ENCODE data around the gene CSMD2.

CSMD2 gene

DNA sequence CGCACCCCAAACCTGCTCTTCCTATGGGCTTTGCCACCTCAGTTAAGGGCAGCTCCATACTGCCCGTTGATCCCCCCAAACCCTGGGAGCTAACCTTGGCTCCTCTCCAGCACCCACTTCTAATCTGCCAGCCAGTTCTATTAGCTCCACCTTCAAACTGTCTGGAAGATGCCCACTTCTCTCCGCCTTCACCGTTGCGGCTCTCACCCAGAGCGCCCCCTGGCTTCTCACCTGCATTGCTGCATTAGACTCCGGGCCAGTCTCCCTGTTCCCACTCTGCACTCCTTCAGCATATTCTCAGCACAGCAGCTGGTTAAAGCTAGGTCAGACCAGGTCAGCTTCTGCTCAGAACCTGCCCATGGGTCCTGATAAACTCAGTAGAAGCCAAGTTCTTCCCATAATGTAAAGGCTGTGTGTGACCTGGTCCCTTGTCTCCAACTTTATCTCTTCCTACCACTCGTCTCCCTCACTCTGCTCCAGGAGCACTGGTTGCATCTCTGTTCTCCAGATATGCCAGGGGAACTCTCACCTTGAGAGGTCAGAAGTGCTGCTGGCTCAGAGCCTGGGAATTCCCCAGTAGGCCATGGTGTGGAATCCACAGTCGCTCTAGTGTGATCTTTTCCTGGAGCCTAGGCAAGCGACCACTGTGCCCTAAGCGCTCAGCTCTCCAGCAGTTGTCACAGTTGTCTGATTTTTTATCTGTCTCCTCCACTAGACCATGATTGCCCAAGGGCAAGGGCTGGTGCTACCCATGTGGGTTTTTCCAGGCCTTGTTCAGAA, 150.9 kb downstream of the CSMD2 start:
- Histone ChIP-seq H3K4me2 (ENCODE audit: low read length) (no peak overlapping the region), H3K4me3 (ENCODE audit: low read length) (no peak overlapping the region), H3K4me1 (ENCODE audit: control insufficient read depth, insufficient read depth, low read length) (no peaks in the 10 kb centered on the region), H3K27me3 (ENCODE audit: control insufficient read depth, insufficient read depth, low read length) (no peaks in the 10 kb centered on the region), H3K9me3 (replicated peaks; ENCODE audit: low read length) (no peaks in the 10 kb centered on the region), H3K36me3 (ENCODE audit: insufficient read depth, low read length) (no peaks in the 10 kb centered on the region), H3K9ac (ENCODE audit: low read depth, low read length) (no peak overlapping the region)

GRCh38 chr1:34013136-34013535, 151.9 kb downstream of the CSMD2 start:
- no peaks in the 10 kb centered on the region for H3K9me3 ChIP-seq (replicated peaks; ENCODE audit: low read length)
- no peaks in the 10 kb centered on the region for H3K4me1 ChIP-seq (ENCODE audit: control insufficient read depth, insufficient read depth, low read length)
- H3K27me3 ChIP-seq (ENCODE audit: control insufficient read depth, insufficient read depth, low read length), result no peaks in the 10 kb centered on the region

GRCh38 chr1:34009340-34009985, 155.6 kb downstream of the CSMD2 start:
- no peaks in the 10 kb centered on the region for H3K9me3 ChIP-seq (replicated peaks; ENCODE audit: low read length)
- no peaks in the 10 kb centered on the region for H3K27me3 ChIP-seq (ENCODE audit: control insufficient read depth, insufficient read depth, low read length)
- no peaks in the 10 kb centered on the region for H3K36me3 ChIP-seq (ENCODE audit: insufficient read depth, low read length)
- no peaks in the 10 kb centered on the region for H3K4me1 ChIP-seq (ENCODE audit: control insufficient read depth, insufficient read depth, low read length)
- H3K4me3 ChIP-seq (ENCODE audit: low read length), result no peak overlapping the region
- H3K4me2 ChIP-seq (ENCODE audit: low read length), result no peak overlapping the region
- no peak overlapping the region for H3K9ac ChIP-seq (ENCODE audit: low read depth, low read length)

More at GRCh38 chr1:34013136-34013535, 151.9 kb downstream of the CSMD2 start:
- no peak overlapping the region for H3K4me3 ChIP-seq (ENCODE audit: low read length)
- no peak overlapping the region for H3K9ac ChIP-seq (ENCODE audit: low read depth, low read length)
- no peak overlapping the region for H3K4me2 ChIP-seq (ENCODE audit: low read length)
- H3K36me3 ChIP-seq (ENCODE audit: insufficient read depth, low read length), result no peaks in the 10 kb centered on the region

- Histone ChIP-seq H3K4me2 (ENCODE audit: low read length) (no peak overlapping the region), H3K9ac (ENCODE audit: low read depth, low read length) (no peak overlapping the region), H3K4me3 (ENCODE audit: low read length) (no peak overlapping the region), H3K36me3 (ENCODE audit: insufficient read depth, low read length) (no peaks in the 10 kb centered on the region), H3K4me1 (ENCODE audit: control insufficient read depth, insufficient read depth, low read length) (no peaks in the 10 kb centered on the region), H3K27me3 (ENCODE audit: control insufficient read depth, insufficient read depth, low read length) (no peaks in the 10 kb centered on the region), H3K9me3 (replicated peaks; ENCODE audit: low read length) (no peaks in the 10 kb centered on the region)
Observed at GRCh38 chr1:34007760-34008159, 157.3 kb downstream of the CSMD2 start.

- no peaks in the 10 kb centered on the region for H3K9me3 ChIP-seq (replicated peaks; ENCODE audit: low read length)
- no peaks in the 10 kb centered on the region for H3K27me3 ChIP-seq (ENCODE audit: control insufficient read depth, insufficient read depth, low read length)
- H3K4me2 ChIP-seq (ENCODE audit: low read length), result no peak overlapping the region
- no peak overlapping the region for H3K4me3 ChIP-seq (ENCODE audit: low read length)
- no peaks in the 10 kb centered on the region for H3K36me3 ChIP-seq (ENCODE audit: insufficient read depth, low read length)
- H3K9ac ChIP-seq (ENCODE audit: low read depth, low read length), result no peak overlapping the region
- no peaks in the 10 kb centered on the region for H3K4me1 ChIP-seq (ENCODE audit: control insufficient read depth, insufficient read depth, low read length)
Observed at GRCh38 chr1:34005309-34005708, 159.7 kb downstream of the CSMD2 start.

- H3K4me1 ChIP-seq (ENCODE audit: control insufficient read depth, insufficient read depth, low read length), result no peaks in the 10 kb centered on the region
- no peak overlapping the region for H3K4me3 ChIP-seq (ENCODE audit: low read length)
- no peak overlapping the region for H3K4me2 ChIP-seq (ENCODE audit: low read length)
- no peaks in the 10 kb centered on the region for H3K36me3 ChIP-seq (ENCODE audit: insufficient read depth, low read length)
- H3K27me3 ChIP-seq (ENCODE audit: control insufficient read depth, insufficient read depth, low read length), result no peaks in the 10 kb centered on the region
- H3K9ac ChIP-seq (ENCODE audit: low read depth, low read length), result no peak overlapping the region
- H3K9me3 ChIP-seq (replicated peaks; ENCODE audit: low read length), result no peaks in the 10 kb centered on the region
Observed at GRCh38 chr1:34002810-34003209, 162.2 kb downstream of the CSMD2 start.

DNA sequence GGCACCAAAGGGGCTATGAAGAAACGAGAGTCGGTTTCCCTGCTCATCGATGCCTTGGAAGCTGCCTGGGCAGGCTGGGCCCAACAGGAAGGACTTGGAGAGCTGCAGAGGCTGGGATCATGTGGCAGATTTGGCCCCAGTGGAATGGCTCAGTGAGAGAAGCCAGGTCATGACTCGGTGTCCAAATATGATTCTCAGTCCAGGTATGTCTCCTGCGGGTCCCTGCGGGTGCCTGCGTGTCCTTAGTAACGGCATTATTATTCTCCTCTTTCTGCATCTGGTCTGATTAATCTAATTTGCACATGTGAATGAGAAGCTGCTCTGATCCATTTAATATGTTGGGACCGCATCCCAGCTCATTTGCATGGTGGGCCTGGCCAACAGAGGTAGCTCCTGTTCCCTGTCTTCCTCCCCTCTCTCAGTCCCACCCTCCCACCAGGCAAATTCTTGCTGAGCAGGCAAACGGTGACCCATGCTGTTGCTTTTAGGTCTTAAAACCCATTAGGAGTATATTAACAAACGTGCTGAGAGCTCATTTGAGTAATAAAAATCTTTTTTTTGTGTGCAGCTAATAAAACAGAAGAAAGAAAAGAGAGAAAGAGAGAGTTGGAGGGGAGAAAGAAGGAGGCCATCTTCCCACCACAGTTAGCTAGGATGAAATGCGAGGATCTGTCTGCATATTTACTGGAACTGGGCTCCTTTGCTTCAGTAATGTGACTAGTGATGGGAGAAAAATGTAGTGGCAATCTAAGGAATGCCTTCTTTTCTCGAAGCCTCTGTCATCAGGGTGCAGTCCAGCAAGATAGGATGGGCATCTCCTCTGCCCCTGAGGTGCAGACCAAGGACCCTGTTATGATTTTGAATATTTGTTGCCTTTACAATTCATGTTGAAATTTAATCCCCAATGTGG, 167.6 kb downstream of the CSMD2 start:
- H3K4me3 ChIP-seq (ENCODE audit: low read length), result no peak overlapping the region
- H3K9ac ChIP-seq (ENCODE audit: low read depth, low read length), result no peak overlapping the region

GRCh38 chr1:33996281-33996680, 168.7 kb downstream of the CSMD2 start:
- no peak overlapping the region for H3K4me2 ChIP-seq (ENCODE audit: low read length)
- H3K4me1 ChIP-seq (ENCODE audit: control insufficient read depth, insufficient read depth, low read length), result no peaks in the 10 kb centered on the region
- H3K9ac ChIP-seq (ENCODE audit: low read depth, low read length), result no peak overlapping the region
- no peaks in the 10 kb centered on the region for H3K27me3 ChIP-seq (ENCODE audit: control insufficient read depth, insufficient read depth, low read length)
- H3K4me3 ChIP-seq (ENCODE audit: low read length), result no peak overlapping the region
- no peaks in the 10 kb centered on the region for H3K9me3 ChIP-seq (replicated peaks; ENCODE audit: low read length)
- no peaks in the 10 kb centered on the region for H3K36me3 ChIP-seq (ENCODE audit: insufficient read depth, low read length)

More for the DNA sequence above, 167.6 kb downstream of the CSMD2 start:
- Histone ChIP-seq H3K27me3 (ENCODE audit: control insufficient read depth, insufficient read depth, low read length) (no peaks in the 10 kb centered on the region), H3K4me1 (ENCODE audit: control insufficient read depth, insufficient read depth, low read length) (no peaks in the 10 kb centered on the region), H3K4me2 (ENCODE audit: low read length) (no peak overlapping the region), H3K36me3 (ENCODE audit: insufficient read depth, low read length) (no peaks in the 10 kb centered on the region), H3K9me3 (replicated peaks; ENCODE audit: low read length) (no peaks in the 10 kb centered on the region)

GRCh38 chr1:33993301-33993700, 171.7 kb downstream of the CSMD2 start:
- H3K4me3 ChIP-seq (ENCODE audit: low read length), result no peak overlapping the region
- H3K4me1 ChIP-seq (ENCODE audit: control insufficient read depth, insufficient read depth, low read length), result no peaks in the 10 kb centered on the region
- no peak overlapping the region for H3K9ac ChIP-seq (ENCODE audit: low read depth, low read length)
- no peak overlapping the region for H3K4me2 ChIP-seq (ENCODE audit: low read length)
- no peaks in the 10 kb centered on the region for H3K9me3 ChIP-seq (replicated peaks; ENCODE audit: low read length)
- no peaks in the 10 kb centered on the region for H3K36me3 ChIP-seq (ENCODE audit: insufficient read depth, low read length)
- no peaks in the 10 kb centered on the region for H3K27me3 ChIP-seq (ENCODE audit: control insufficient read depth, insufficient read depth, low read length)

DNA sequence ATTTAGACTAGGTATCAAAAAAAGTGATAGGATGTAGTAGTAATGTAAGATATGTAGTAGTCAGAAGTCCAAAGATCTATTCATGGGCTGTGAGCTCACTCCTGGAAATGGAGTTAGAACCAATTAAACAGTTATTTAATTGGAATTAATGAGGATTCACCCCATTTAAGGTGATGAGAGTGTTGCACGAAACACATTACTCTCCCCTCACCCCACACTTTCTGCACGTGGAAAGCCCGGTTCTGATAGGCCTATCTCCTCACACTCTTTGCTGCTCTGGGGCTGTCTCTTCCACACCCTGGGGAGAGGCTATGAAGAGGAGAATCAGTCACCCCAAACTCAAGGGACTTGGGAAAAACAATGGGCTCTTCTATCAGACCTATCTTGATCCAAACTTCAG, 174.7 kb downstream of the CSMD2 start:
- Histone ChIP-seq H3K4me3 (ENCODE audit: low read length) (no peak overlapping the region), H3K4me2 (ENCODE audit: low read length) (no peak overlapping the region), H3K9me3 (replicated peaks; ENCODE audit: low read length) (no peaks in the 10 kb centered on the region), H3K36me3 (ENCODE audit: insufficient read depth, low read length) (no peaks in the 10 kb centered on the region), H3K4me1 (ENCODE audit: control insufficient read depth, insufficient read depth, low read length) (peaks cover 9% of the 10 kb centered on the region), H3K27me3 (ENCODE audit: control insufficient read depth, insufficient read depth, low read length) (no peaks in the 10 kb centered on the region), H3K9ac (ENCODE audit: low read depth, low read length) (no peak overlapping the region)

DNA sequence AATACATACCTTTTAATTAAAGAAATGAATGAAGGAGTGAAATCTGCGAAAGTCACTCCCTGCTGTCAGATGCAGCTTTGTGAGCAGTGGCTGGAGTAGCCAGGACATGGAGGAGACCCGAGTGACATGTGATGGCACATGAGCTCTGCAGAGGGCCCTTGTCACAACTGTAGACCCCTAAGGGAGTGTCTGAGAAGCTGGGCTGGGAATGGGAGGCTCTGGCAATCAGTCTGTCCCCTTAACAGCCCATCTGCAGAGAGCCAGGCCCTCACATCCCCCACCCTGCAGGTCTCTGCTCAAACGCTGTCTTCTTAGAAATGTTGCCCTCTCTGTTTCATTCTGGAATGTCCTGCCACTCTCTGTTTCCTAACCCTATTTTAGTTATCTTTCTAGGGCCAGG, 176.9 kb downstream of the CSMD2 start:
- H3K9ac ChIP-seq (ENCODE audit: low read depth, low read length), result no peak overlapping the region
- no peaks in the 10 kb centered on the region for H3K9me3 ChIP-seq (replicated peaks; ENCODE audit: low read length)
- no peaks in the 10 kb centered on the region for H3K27me3 ChIP-seq (ENCODE audit: control insufficient read depth, insufficient read depth, low read length)
- no peak overlapping the region for H3K4me3 ChIP-seq (ENCODE audit: low read length)
- H3K4me2 ChIP-seq (ENCODE audit: low read length), result no peak overlapping the region
- H3K4me1 ChIP-seq (ENCODE audit: control insufficient read depth, insufficient read depth, low read length), result peaks cover 10% of the 10 kb centered on the region
- no peaks in the 10 kb centered on the region for H3K36me3 ChIP-seq (ENCODE audit: insufficient read depth, low read length)

All from skeletal muscle satellite cell (primary cell).